HepG2 (cell line): ENCODE results near the gene GLIS1. TPM values are rescaled to one million over a fixed set of nuclear protein-coding genes. Genes with fewer than 3 reads are reported as not detected.

Source experiments
- ATAC-seq: fragments of 200-7000 bp; cut with Tn5 transposase; 3 replicates; pipeline ENCODE4 v1.9.1; 2020; ENCODE audit warnings: mild to moderate bottlenecking, moderate library complexity
- BruUV-seq: library from RNA; stranded (reverse); fragments of 400-500 nt; replicated peaks from 2 replicates; lab custom pipeline; 2021; lab: Mats Ljungman, UMichigan
- CTCF ChIA-PET: fragments of 300-600 bp; formaldehyde crosslinking; extraction: SDS; loops from one replicate; lab custom pipeline; 2021; ENCODE audit warnings: low total read pairs, inconsistent platforms, low intra/inter-chr PET ratio; lab: Yijun Ruan, JAX
- POLR2A ChIA-PET: fragments of 350-600 bp; sonication (Branson Sonifier 250); formaldehyde crosslinking; loops from one replicate; lab custom pipeline; 2020; ENCODE audit warnings: antibody characterized with exemption, inconsistent platforms; lab: Yijun Ruan, JAX
- DNase-seq: peaks from one replicate; pipeline ENCODE4 v3.0.0-alpha.2; 2015; ENCODE audit warnings: low spot score
- FAIRE-seq: peaks from 3 replicates; lab custom pipeline; 2011; peaks lifted over from hg19 to GRCh38; lab: Jason Lieb, UNC
- H2AFZ ChIP-seq: one replicate; pipeline ENCODE4 v1.6.1; 2011; ENCODE audit warnings: low read length, inconsistent platforms
- H3K27ac ChIP-seq: fragments of 300-600 bp; 3 replicates; pipeline ENCODE4 v1.8.0; 2011; ENCODE audit warnings: mixed run types, mild to moderate bottlenecking, mixed read lengths, low read length, inconsistent platforms; ENCODE audit not compliant: insufficient read depth; ENCODE audit errors: extremely low read length
- H3K27me3 ChIP-seq, 2 experiments: fragments of 200-600 bp in 1 of 2; 2 replicates in 1 of 2; 3 replicates in 1 of 2; pipeline versions ENCODE4 v1.6.0 to v1.8.0; 2011; ENCODE audit warnings: low read length in 2 of 2, mild to moderate bottlenecking in 2 of 2, moderate library complexity in 2 of 2, inconsistent platforms in 1 of 2; ENCODE audit not compliant: insufficient read depth in 2 of 2, control insufficient read depth in 1 of 2
- H3K36me3 ChIP-seq, 2 experiments: fragments of 200-600 bp in 1 of 2; replicated peaks in 1 of 2; 2 replicates in 1 of 2; 3 replicates in 1 of 2; pipeline versions ENCODE4 v1.5.1 to v1.8.0; 2011; ENCODE audit warnings: low read length in 2 of 2, inconsistent platforms in 1 of 2; ENCODE audit not compliant: insufficient read depth in 2 of 2, control insufficient read depth in 1 of 2
- H3K4me1 ChIP-seq: 2 replicates; pipeline ENCODE4 v1.5.1; 2012; ENCODE audit warnings: low read length, inconsistent platforms; ENCODE audit not compliant: insufficient read depth
- H3K4me2 ChIP-seq: 2 replicates; pipeline ENCODE4 v1.6.0; 2011; ENCODE audit warnings: low read depth, low read length, inconsistent platforms
- H3K4me3 ChIP-seq, 3 experiments: fragments of 200-600 bp in 1 of 3; sonication (generic), shearing (Covaris generic) in 1 of 3; replicated peaks in 1 of 3; 2 replicates each; pipeline ENCODE4 v1.5.1; 2011 to 2016; ENCODE audit warnings: low read length in 3 of 3, inconsistent platforms in 2 of 3, low read depth in 2 of 3, mild to moderate bottlenecking in 2 of 3, control low read depth in 1 of 3, mixed read lengths in 1 of 3; ENCODE audit not compliant: insufficient read depth in 1 of 3
- H3K79me2 ChIP-seq: one replicate; pipeline ENCODE4 v1.6.1; 2011; ENCODE audit warnings: low read length, inconsistent platforms; ENCODE audit not compliant: insufficient read depth
- H3K9ac ChIP-seq: 2 replicates; pipeline ENCODE4 v1.6.0; 2011; ENCODE audit warnings: mild to moderate bottlenecking, low read depth, low read length, inconsistent platforms; ENCODE audit not compliant: insufficient read depth
- H3K9me3 ChIP-seq: 2 replicates; pipeline ENCODE4 v1.5.1; 2012; ENCODE audit warnings: mild to moderate bottlenecking, low read length
- H4K20me1 ChIP-seq: 2 replicates; pipeline ENCODE4 v1.6.0; 2011; ENCODE audit warnings: inconsistent platforms, mild to moderate bottlenecking, low read length, moderate library complexity; ENCODE audit not compliant: insufficient read depth
- FLYWCH1 ChIP-seq: sonication (generic); formaldehyde crosslinking; IDR thresholded peaks from 2 replicates; pipeline ENCODE4 v1.8.1; 2023; ENCODE audit warnings: mild to moderate bottlenecking, missing genetic modification reagents
- ISX ChIP-seq: sonication (generic); formaldehyde crosslinking; conservative IDR thresholded peaks from 2 replicates; pipeline ENCODE4 v1.5.0; 2020; ENCODE audit warnings: missing genetic modification reagents
- KDM1A ChIP-seq: IDR thresholded peaks from 2 replicates; pipeline ENCODE4 v1.6.1; 2016; ENCODE audit warnings: missing compliant biosample characterization
- MEF2D ChIP-seq: sonication (generic); formaldehyde crosslinking; IDR thresholded peaks from 2 replicates; pipeline ENCODE4 v1.5.1; 2020; ENCODE audit warnings: mild to moderate bottlenecking, missing genetic modification reagents
- NAIF1 ChIP-seq: sonication (generic); formaldehyde crosslinking; IDR thresholded peaks from 2 replicates; pipeline ENCODE4 v1.5.0; 2020; ENCODE audit warnings: mild to moderate bottlenecking, missing genetic modification reagents, borderline replicate concordance
- SMC3 ChIP-seq: IDR thresholded peaks from 2 replicates; pipeline ENCODE4 v1.6.1; 2011; ENCODE audit warnings: low read length, improper control_type of control experiment
- TRAFD1 ChIP-seq: sonication (generic); formaldehyde crosslinking; IDR thresholded peaks from 2 replicates; pipeline ENCODE4 v1.5.1; 2020; ENCODE audit warnings: missing genetic modification reagents, mild to moderate bottlenecking, borderline replicate concordance
- UBTF ChIP-seq: sonication (generic); formaldehyde crosslinking; IDR thresholded peaks from 2 replicates; pipeline ENCODE4 v1.4.0; 2020; ENCODE audit warnings: mild to moderate bottlenecking, missing genetic modification reagents
- ZNF121 ChIP-seq: sonication (generic); formaldehyde crosslinking; IDR thresholded peaks from 2 replicates; pipeline ENCODE4 v1.5.0; 2020; ENCODE audit warnings: mild to moderate bottlenecking, missing genetic modification reagents
- ZNF138 ChIP-seq: sonication (generic); formaldehyde crosslinking; IDR thresholded peaks from 2 replicates; pipeline ENCODE4 v1.5.0; 2020; ENCODE audit warnings: mild to moderate bottlenecking, low read depth, missing genetic modification reagents
- ZNF430 ChIP-seq: sonication (generic); formaldehyde crosslinking; IDR thresholded peaks from 2 replicates; pipeline ENCODE4 v1.9.0; 2021; ENCODE audit warnings: mild to moderate bottlenecking, missing genetic modification reagents
- ZNF431 ChIP-seq: sonication (generic); formaldehyde crosslinking; IDR thresholded peaks from 2 replicates; pipeline ENCODE4 v1.9.0; 2022; ENCODE audit warnings: missing genetic modification reagents, low read depth, mild to moderate bottlenecking, borderline replicate concordance
- ZNF670 ChIP-seq: sonication (generic); formaldehyde crosslinking; IDR thresholded peaks from 2 replicates; pipeline ENCODE4 v1.8.0; 2022; ENCODE audit warnings: mild to moderate bottlenecking, missing genetic modification reagents, borderline replicate concordance
- WGBS: methylation state at CpG from one replicate; pipeline ENCODE4 v1.1.6; 2017; ENCODE audit warnings: low lambda C conversion rate; 5-methylcytosine and 5-hydroxymethylcytosine counted together
- in situ Hi-C: cut with HindIII; loops from 2 replicates; pipeline ENCODE4 v1.10.0; 2017; ENCODE audit warnings: low pct_unique_long_range_greater_than_20kb; ENCODE audit not compliant: extremely low pct_ligation_motif_present
- intact Hi-C: fragments of 100-400 bp; cut with micrococcal nuclease; formaldehyde crosslinking; loops from one replicate; pipeline ENCODE4 v1.10.0; 2022; ENCODE audit not compliant: unreplicated experiment
- polyA plus RNA-seq, 8 experiments: library from polyadenylated mRNA; depleted of rRNA in 3 of 8; stranded (reverse) in 7 of 8; unstranded in 1 of 8; fragments of >200 nt; fragmentation: Illumina TruSeq in 4 of 8; extraction: Trizol in 4 of 8; gene quantifications; 2 replicates each; pipeline versions ENCODE4 v1.2.1 to v1.2.3, GENCODE V29; 2011 to 2016; ENCODE audit warnings: low read depth in 4 of 8, missing spikeins in 1 of 8, mixed read lengths in 1 of 8; ENCODE audit not compliant: insufficient read depth in 1 of 8
- total RNA-seq, 5 experiments: library from RNA; depleted of rRNA; stranded (reverse); fragments of >200 nt; fragmentation: Illumina TruSeq; extraction: Trizol; gene quantifications; 2 replicates each; pipeline ENCODE4 v1.2.3, GENCODE V29; 2016; ENCODE audit warnings: low read depth in 1 of 5

GLIS1 gene
- total and polyA plus RNA-seq, 2 of the 13 experiments (the other 11 are each of a cell fraction or from before 2014, with no cell fraction given) = 0.03 TPM; not detected in 1

- TF ChIP-seq ZNF431 (CRISPR knock-in tag) = no peak
- no peak for TF ChIP-seq MEF2D (CRISPR knock-in tag)
- no peak for TF ChIP-seq ZNF121 (CRISPR knock-in tag)
- TF ChIP-seq KDM1A = no peak
- TF ChIP-seq ZNF670 (CRISPR knock-in tag) = no peak
- TF ChIP-seq ISX = no peak
- no peak for TF ChIP-seq ZNF430 (CRISPR knock-in tag)
Observed at GRCh38 chr1:53549781-53550180, 189.2 kb downstream of the GLIS1 start (continued).

GRCh38 chr1:53549287-53549686 is 189.7 kb downstream of the GLIS1 start:
- ATAC-seq = no peak
- BruUV-seq = no TSS peak
- no peaks in the 10 kb centered on the region for H3K4me1 ChIP-seq
- H3K9ac ChIP-seq = no peak overlapping the region
- no peak overlapping the region for H3K4me2 ChIP-seq
- no peaks in the 10 kb centered on the region for H3K36me3 ChIP-seq
- FAIRE-seq = no peak
- in situ Hi-C loops (no loop called here), intact Hi-C loops (no loop called here)
- ChIA-PET CTCF (no interaction called here), POLR2A (no interaction called here)
- H4K20me1 ChIP-seq = no peaks in the 10 kb centered on the region
- DNase-seq = no peak
- no peak overlapping the region for H3K27ac ChIP-seq
- peaks cover 3 to 54% of the 10 kb centered on the region in 2 experiments for H3K27me3 ChIP-seq
- H2AFZ ChIP-seq = no peak overlapping the region
- H3K9me3 ChIP-seq = no peaks in the 10 kb centered on the region
- H3K4me3 ChIP-seq = no peak overlapping the region
- TF ChIP-seq UBTF (CRISPR knock-in tag) (no peak), TRAFD1 (CRISPR knock-in tag) (no peak), SMC3 (no peak), FLYWCH1 (CRISPR knock-in tag) (no peak), ZNF138 (no peak), NAIF1 (CRISPR knock-in tag) (no peak)
- no peaks in the 10 kb centered on the region for H3K79me2 ChIP-seq
- 2% methylated on average over 2 of the region's 2 CpGs for WGBS
